Peyer's patch (tissue), 4 donors: ENCODE measurements around the gene OR2D2.

ENCODE experiments used
- CTCF ChIP-seq, 6 experiments: fragments of 450-650 bp in 4 of 6; fragments of 200-600 bp in 2 of 6; sonication (generic) in 1 of 6; IDR thresholded peaks; one replicate each; pipeline ENCODE4 v1.5.1; 2017 to 2019; ENCODE audit warnings: antibody characterized with exemption in 6 of 6, mild to moderate bottlenecking in 3 of 6, moderate library complexity in 1 of 6
- POLR2A ChIP-seq, 2 donors: fragments of 450-650 bp; IDR thresholded peaks; one replicate each; pipeline ENCODE4 v1.5.1; 2017; ENCODE audit warnings: antibody characterized with exemption in 2 of 2, mild to moderate bottlenecking in 2 of 2, moderate library complexity in 2 of 2

DNA sequence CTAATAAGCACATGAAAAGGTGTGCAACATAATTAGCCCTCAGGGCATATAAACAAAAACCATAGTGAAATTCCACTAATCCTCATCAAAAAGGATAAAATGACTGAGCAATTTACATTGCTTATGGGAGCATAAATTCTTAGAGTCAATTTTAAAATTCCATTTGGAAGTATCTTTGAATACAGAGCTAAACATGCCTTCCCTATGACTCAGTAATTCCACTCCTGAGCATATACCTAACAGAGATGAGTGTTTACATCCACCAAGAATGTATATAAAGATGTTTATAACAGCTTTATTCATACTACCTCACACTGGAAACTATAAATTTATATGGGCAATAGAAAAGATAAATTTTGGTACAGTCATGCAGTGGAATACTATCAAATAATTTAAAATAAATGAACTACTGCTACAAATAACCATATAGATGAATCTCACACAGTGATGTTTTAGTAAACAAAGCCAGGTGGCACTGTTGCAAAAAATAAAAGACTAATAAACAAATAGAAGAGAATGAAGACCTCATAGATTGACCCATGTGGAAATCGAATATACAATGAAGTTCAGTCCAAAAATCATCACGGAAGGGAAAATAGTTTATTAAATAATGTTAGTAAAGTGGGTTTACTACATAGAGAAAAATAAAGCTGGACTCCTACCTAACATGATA lies 8.2 kb upstream of the OR2D2 start:
- TF ChIP-seq CTCF (IDR thresholded peaks at IDR 0.05) (peak in 3 of 6 experiments; percentile 15 to 34 (median 25)), POLR2A (IDR thresholded peaks at IDR 0.05) (no peak)
